CD4-positive, alpha-beta T cell treated with Interleukin-4 for 1 hour (primary cell): ENCODE measurements around the gene CMYA5.

ENCODE experiments used
- DNase-seq, 2 donors: peaks; one replicate each; pipeline ENCODE4 v3.0.0-alpha.2; 2020 to 2022

Gene CMYA5

DNA sequence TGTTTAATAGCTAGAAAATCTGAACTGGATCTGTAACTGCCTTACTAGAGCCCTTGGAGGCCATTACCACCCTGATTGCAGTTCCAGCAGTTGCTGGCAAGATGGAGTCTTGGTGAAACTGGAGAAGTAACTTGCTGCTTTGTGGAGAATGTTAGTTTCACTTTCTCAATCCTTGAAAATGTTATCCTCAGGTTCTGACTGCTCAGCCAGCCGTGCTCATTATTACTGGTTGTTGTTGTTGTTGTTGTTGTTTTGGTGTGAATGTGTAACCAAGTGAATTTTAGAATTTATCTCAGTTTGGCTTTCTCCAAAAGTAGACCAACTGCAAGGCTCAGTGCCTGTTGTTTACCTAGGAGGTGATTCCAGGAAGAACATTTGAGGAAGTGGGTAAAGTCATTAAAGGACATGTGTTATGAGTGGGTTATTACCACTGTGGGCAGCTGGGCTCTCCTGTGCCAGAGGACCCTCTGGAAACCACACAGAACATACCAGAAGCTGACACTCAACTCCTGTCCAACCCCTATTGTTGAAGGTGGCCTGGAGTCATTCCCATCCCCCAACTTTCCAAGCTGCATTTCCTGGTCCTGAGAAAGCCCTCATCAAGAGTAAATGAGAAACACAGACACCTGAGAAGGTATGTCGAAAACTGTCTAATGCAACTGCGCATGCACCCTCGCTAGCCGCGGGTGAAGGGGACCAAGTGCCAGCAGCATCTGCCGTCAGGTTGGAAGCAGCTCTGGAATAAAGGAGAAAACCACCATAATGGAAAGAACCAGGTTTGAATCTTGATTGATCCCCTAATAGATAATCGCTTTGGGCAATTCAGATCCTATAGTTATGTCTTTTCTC lies 111.6 kb downstream of the CMYA5 start:
- DNase-seq = no peak

DNA sequence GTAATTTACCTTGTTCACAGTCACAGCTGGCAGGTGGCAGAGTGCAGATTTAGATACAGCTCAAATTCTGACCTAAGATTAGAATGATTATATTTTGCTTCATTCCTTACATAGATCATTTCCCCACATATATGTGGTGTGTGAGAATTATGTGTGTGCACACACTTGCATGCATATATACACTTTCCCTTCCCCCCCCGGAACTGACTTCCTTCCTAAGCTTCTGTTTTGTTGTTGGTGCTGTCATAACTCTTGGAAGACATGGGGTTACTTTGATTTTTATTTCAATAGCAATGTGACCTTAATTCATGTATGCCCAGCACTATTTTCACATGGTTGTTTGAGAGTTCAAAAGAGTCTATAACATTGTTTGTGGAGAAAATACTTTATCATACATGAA lies 112.8 kb downstream of the CMYA5 start:
- no peak for DNase-seq

DNA sequence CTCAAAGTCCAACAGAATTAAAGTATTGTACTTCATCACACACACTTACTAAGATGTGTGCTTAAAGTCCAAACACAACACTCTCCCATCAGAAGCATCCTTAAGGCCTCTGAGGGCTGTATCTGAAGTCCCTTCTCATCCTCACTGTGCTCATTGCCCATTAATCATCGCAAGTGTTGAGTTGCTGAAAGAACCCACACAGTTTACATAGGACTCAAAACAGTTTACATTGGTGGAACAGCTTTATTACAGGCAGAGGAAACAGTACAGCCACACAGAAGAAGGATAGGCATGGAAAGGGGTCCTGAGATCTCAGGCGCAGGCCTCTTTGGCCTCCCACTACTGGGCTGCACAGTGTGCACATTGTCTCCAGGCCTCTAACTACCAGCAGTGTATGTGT lies 113.4 kb downstream of the CMYA5 start:
- no peak for DNase-seq

DNA sequence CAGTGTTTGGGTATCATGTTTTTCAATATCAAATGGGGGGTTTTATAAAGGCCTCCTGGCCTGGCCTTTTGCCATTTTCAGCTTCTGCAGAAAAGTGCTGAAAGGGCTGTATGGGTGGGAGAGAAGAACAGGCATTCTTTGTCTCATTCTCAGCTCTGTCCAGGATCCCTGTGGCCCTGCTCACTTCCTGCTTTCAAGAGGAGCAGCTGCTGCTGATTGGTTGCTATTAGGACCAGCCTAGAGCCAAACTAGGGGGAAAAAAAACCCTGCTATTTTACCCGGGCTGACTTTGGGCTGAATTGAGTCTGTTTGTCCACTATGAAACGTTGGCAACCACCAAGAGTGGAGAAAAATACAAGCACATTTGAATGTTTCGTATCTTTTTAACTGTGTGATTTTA lies 117.1 kb downstream of the CMYA5 start:
- DNase-seq = no peak

DNA sequence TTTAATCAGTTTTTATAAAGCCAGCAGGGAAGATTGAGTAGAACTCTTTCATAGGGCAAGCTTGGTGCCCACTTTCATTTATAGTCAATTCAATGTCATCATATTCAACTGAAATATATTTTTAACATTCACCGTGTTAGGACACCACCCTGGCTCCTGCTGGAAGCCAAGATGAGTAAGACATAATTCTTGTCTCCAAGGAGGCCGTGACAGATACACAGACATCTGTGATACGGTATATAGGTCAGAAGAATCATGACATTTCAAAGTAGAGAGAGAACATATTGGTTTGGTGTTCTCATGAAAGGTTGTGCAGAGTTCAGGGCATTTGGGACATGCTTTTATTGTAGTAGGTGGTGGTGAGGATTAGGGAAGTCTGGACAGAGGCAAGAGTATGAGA lies 120.1 kb downstream of the CMYA5 start:
- no peak for DNase-seq

DNA sequence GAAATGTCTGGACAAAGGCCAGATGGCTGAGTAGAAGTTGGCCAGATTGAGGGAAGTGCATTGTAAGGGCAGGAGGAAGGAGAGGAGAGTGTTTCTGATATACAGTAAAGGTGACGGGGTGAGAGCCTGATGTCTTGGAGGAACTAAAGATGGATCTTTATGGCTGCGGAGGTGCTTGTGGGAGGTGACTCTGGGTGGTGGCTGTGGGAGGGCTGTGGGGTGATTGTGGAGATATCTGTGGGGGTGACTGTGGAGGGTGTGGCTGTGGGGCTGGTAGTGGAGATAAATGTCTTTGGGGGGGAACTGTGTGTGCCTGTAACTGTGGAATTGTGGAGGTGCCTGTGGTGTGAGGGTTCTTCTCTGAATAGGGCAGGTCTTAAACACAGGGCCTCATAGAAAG lies 121.4 kb downstream of the CMYA5 start:
- no peak for DNase-seq

DNA sequence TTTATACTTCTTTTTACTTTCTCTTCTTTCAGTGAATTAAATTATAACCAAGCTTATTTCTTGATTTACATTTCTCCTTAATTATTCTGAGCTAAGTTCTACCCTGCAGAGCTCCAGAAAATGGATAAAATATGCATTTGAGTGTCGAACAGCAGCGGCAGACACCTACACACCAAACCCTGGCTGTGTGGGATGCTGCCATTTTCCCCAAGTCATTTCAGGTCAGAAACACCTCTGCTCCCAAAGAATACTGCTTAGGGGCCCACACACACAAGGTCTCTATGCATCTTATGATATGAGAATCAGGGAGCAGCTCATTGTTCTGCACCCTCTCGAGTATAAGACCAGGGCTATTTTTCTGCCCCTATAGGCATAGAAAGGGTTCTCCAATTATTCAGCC lies 122.3 kb downstream of the CMYA5 start:
- DNase-seq = no peak

DNA sequence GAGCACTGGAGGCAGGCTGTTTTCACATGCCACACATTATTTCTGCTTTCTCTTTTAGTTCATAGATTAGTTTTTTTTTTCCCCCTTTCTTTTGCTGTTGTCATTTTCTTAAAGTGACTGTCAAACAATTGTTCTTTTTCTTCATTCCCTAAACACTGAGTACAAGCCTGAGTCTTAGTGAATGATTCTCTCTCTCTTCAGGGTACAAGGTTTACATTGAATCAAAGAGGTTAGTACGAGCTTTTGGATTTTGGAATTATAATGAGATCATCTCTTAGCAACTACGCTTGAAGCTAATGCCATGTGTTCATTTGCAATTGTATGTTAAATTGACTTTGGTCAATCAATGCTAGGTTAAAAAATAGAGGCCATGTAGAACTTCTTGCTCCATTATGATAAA lies 125.1 kb downstream of the CMYA5 start:
- DNase-seq = no peak

DNA sequence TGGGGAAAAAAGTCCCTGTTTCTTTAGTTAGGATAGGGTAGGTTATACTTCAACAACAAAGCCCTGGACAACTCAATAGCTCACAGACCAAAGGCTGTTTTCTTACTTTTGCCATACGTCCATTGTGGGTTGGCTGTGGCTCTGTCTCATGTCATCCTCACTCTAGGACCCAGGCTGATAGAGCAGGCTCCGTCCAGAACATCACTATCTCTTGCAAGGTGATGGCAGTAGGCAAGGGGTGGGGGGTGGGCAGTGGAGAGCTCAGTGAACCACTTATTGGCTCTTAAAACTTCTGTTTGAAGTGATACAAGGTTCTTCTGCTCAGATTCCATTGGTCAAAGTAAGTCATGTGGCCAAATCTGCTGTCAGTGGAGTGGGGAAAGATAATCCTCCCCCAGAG lies 126.4 kb downstream of the CMYA5 start:
- DNase-seq = no peak

DNA sequence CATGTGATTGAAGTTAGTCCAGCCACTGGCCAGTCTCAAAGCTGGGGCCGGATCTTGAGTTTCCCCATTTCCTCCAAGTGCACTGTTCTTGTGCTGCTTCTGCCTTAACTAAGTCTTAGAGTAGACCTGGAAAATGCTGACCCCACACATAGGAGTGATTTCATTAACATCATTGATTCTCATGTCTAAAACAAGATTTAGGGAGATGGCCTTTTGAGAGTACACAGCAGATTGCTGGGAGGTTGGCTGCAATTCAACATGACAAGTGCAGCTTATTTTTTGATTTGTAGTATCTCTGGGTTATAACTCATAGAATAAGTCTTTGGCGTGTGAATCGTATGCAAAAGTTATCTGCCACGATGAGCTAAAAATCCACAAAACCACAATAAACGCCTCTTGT lies 131.0 kb downstream of the CMYA5 start:
- no peak for DNase-seq

DNA sequence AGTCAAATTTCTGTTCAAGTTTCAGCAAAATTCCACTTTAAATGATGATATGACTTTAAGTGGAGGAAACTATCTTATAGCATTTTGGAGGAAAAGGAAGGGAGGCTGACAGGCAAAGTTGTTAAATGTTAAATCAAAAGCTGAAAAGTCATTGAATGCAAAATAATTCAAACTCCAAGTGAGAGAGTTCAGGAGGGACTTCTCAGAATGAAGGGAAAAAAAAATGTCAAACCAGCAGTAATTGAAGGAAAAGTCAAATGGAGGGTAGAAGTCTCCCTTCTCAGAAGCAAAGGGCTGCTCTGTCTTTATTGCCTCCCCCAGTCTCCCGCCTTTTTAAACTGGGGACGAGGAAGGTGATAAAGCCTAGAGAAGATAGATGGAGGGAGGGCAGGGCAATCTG lies 134.8 kb downstream of the CMYA5 start:
- DNase-seq = no peak

DNA sequence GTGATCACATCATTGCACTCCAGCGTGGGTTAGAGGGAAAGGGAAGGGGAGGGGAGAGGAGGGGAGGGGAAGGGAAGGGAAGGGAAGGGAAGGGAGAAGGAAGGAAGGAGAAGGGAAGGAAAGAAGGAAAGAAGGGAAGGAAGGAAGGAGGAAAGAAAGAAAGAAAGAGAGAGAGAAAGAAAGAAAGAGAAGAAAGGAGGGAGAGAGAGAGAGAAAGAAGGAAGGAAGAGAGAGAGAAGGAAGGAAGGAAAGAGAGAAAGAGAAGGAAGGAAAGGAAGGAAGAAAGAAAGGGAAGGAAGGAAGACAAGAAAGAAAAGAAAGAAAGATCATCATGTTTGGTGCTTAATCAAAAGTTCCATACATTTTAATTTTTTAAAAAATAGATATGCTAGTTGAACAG lies 136.2 kb downstream of the CMYA5 start:
- DNase-seq = no peak

DNA sequence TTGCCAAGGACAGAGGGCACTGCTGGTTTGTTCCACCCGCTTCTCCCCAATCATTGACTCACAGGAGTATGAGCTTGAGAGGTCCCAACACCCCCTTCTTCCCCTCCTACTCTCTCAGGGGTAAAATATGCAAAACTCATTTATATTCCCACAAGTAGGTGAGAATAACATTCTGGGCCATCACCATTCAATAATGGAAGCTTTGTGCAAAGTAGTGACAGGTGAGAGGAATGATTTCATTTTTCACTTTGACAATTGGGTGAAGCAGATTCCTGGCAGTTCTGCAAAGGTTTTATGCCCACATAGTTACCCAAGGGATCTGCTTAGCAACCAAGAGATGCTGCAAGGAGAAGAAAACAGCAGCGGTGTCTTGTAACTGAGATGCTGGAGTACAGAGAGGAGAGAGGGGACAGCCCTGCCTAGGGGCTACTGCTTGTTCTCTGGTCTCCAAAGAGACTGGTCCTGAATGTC lies 137.6 kb downstream of the CMYA5 start:
- DNase-seq = no peak

DNA sequence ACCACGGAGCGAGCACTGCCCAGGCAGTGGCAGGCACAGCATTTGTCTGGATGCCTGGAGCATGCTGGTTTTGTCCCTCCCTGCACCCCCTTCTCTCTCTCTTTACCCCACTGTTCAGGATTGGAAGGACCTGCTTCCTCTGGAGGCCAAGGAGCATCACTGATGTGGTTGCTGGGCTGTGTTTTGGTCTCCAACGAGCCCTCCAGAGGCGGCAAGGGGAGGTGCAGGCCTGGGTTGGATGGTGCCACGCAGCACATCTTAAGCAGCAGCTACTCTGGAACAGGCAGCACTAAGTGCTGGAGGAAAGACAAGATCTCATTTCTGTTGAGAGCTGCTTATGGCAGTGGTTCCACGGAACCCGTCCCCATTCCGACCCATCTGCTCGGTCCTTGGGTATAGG lies 139.6 kb downstream of the CMYA5 start:
- no peak for DNase-seq

DNA sequence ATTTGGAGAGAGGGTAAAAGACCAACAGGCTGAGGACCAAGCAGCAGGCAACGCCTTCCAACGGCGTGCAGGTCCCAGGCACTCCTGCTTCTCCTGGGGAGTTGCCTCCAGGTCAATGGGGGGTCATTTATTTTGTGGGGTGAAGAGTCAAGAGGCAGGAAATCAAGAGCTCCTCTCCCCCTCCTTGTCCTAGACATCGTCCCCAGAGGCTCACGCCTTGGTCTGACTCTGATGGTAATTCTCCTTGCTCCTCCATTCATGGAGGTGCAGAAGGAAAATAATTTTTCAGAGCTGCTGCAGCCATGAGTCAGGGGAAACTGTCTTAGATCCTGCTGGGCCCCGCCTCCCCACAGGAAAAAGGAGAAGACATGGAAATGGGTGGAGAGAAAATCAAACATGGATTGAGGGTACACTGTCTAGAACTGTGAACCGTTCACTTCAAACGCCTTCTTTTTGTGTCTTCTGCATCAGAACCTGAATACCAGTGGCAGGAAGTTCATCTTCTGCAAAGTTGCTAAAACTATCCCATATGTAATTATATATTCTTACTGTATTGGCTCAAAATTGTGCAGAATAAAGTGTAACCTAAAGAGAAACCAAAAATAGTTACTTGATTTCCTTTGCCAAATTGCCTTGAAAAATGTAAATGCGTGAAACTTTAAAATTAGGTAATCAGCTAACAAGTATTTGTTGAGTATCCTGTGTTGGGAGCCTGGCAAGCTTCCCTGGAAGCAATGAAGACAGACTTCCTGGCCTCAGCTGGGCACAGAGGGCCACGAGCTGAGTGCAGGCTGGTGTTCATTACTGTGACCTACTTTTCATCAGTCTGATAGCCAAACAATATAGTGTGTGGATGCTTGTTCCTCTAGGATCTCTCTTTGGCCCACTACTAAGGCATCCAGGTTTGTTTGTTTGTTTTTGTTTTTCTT lies 142.0 kb downstream of the CMYA5 start:
- DNase-seq = no peak

DNA sequence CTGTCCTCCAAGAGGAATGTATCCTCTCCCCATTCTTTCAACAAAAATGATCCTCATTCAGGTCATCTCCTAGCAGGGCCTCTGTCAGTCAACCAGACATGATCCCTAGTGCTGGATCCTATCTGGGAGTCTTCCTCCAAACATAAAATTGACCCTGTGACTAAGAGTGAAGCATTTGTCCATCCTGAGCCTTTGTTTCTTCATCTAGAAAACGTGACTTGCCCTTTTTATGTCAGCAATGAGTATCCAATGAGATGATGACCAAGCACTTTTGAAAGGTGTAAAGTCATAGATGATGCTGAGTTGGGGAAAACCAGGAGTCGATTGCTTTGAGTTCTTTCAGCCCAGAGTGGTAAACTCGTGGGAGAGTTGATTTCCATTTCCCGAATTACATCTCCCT lies 143.3 kb downstream of the CMYA5 start:
- no peak for DNase-seq

DNA sequence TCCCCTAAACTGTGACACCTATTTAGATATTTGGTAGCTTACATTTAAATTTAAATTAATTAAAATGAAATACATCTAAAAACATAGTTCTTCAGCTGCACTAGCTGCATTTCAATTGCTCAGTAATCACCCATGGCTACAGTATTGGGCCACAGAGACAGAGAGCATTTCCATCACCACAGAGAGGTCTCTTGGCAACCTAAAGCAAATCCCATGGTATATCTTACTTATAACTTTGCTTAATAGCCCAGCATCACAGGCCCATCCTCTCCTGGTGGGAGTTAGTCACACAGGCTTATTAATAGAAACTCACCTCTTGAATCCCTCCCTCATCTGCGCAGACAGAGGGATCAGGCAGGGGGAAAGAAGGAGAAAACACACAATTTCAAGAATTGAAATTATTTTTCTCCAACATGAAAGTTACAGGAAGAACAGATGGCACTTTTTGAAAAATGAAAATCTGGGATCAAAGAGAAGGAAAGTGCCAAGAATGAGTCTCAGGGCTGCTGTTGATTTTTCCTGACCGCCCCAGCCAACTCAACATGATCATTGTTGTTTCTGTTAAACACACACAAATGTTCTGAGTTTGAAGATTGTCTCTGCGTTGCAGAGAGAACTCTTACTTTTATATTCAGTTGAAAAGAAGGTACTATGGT lies 144.6 kb downstream of the CMYA5 start:
- DNase-seq = no peak

DNA sequence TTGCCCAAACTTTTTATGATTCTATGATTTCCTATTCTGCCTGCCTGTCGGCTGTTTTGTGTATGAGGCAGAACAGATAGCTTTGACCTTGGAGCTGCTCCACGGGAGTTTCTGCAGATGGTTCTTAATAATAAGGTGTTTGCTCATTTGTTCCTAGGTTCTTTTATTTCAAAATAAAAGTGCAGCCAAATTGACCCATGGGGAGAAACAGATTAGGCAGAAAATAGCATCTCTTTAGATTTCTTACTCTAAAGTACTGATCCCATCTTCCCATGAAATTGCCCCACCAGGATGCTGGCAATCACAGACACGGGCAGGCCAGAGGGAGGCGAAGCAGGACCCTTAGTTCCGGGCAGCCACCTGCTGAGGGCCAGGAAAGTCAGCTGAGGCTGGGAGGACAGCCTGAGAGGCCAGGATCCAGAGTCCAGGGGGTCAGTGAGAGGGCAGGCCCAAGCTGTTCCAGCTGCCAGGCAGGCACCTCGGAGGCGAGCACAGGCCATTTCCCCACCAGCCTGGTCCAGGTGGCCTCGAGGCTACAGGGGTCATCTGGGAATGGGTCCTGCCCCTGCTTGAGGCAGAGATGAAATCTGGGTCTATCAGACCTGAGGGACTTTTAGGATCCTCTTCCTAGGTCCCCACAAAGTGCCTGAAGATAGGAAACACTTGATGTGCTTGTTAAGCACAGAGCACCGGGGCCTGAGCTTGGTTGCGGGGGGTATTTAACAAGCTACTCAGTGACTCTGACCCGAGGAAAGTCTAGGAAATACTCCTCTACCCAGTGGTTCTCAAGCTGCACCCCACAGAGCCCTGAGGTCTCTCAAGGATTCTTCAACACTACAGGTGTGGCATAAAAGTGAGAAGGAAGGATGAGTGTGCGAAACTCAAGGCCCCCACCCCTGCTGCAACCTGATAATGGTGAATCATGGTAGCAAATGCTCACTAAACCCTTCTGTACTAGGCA lies 145.4 kb downstream of the CMYA5 start:
- DNase-seq = no peak

DNA sequence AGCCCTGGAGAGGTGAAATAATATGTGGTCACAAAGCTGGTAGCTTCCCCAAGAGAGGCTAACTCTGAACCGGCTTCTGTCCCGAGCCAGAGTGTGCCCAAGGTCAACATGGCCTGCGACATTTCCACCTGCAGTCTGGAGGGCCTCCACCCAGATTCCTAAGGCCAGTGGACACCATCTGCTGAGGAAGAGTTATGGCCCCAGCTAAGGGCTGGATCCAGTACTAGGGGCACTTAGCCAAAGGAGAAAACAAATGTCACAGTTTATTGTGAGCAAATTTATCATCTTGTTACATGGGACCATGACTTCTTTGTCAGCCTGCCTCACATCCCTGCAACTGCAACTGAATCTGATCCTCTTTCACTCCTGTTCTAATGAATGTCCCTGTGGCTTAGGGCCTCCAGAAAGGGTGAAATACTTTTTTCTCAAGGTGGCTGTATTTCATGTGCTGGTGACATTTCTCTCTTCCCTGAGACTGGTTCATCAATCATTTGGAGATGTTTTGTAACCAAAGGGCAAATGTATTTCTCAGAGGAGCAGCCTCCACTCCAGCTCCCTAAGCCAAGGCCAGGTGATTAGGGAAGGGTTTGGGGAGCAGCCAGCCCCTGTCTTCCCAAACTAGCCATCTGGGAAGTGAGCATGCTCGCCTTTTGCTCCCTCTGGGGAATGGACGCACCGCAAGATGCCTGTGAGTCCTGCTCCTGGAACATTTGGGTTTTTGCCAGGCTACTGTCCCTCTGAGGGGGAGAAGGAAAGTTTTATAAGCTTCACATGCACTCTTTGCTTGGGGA lies 148.3 kb downstream of the CMYA5 start:
- no peak for DNase-seq

DNA sequence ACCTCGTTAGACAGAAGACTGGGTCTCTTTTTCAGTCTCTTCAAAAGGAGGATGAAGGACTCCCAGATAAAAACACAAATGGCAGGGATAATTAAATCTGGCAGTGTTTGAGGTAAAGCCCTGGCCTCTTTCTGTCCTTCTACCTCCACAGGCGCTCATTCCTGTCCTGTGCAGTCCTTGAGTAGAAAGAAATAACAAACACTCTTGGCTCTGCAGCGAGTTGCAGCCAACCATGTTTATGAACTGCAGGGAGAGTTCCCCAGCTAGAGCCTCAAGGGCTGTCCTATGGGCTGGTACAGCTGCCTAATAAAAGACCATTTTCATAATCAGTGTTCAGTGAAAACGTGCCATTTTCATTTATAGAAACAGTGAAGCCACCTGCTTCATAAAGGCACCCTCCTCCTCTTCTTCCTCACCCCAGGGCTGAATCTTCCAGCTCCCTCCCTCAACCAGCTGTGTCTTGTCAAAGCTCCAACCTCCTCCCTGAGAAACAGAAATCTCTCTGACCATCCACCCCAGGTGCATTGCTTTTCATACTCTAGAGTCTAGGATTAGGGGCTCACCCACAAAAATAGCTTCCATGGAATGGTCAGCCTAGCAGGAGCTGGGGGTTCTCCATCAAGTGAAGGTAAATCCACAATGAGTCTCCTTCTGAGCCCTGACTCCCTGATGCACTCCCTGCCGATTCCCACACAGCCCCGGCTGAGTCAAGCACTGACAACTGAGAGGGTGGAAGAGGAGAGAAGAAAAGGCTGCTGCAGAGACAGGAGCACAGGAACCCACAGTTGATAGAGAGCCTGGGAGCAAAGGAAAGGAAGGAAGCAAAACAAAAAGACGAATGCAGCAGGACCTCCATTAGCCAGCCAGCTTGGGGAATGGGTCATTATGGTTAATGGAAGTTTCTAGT lies 150.7 kb downstream of the CMYA5 start:
- DNase-seq = no peak
